GM11168 (cell line): ENCODE measurements around the gene SGK1.
"Not testable (repeated sequence)": the region's sequence is repeated elsewhere in the genome, so short reads cannot be mapped to it uniquely, and the experiment has no call there.

Experiments
- in situ Hi-C: fragments of 300-500 bp; cut with MboI; formaldehyde crosslinking; loops from one replicate; pipeline ENCODE4 v1.12.0; 2022; ENCODE audit warnings: low sequenced_read_pairs; ENCODE audit not compliant: unreplicated experiment

The SGK1 gene

GRCh38 chr6:134328792-134329191 is 10.9 kb upstream of the SGK1 start:
- in situ Hi-C loops: no loop called here

GRCh38 chr6:134328138-134328537 is 10.2 kb upstream of the SGK1 start:
- in situ Hi-C loops: no loop called here

GRCh38 chr6:134326192-134326591 is 8.3 kb upstream of the SGK1 start:
- in situ Hi-C loops: not testable (repeated sequence)

- in situ Hi-C loops: no loop called here
Observed at GRCh38 chr6:134324766-134325165, 6.9 kb upstream of the SGK1 start.

GRCh38 chr6:134324141-134324540 is 6.2 kb upstream of the SGK1 start:
- in situ Hi-C loops: no loop called here

DNA sequence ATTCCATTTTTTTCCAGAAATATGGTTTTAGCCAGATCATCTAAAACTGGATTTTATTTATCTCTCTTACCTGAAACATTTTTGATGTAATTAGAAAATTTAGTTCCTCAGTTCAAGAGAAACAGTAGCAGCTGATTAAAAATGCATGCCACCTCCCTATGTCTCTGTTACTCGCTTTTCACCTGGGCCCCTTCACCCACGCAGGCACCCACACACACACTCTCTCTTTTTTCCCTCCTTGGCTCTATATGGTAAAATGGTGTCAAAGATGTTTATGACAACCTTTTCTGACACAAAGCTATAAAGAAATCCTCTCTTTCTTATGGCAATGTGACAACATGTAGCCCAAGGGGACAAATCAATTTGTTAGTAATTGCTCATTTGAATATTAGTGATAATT is 5.8 kb upstream of the SGK1 start:
- in situ Hi-C loops: no loop called here

DNA sequence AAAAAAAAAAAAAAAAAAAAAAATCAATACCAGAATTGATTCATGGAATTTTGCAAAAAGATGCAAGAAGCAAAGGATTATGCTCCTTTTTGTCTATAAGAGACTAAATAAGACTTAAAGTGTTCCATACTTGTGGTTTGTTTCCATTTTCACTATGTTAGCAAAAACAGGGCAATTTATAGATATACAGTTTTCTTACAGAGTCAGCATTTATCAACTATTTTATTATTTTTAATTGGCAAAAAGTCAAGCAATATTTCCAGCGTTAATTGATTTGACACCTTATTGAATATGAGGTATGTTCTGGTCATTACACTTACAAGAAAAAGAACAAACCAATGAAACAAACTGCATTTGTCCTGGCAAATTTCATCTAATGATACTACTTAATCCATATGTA is 5.4 kb upstream of the SGK1 start:
- in situ Hi-C loops: no loop called here

DNA sequence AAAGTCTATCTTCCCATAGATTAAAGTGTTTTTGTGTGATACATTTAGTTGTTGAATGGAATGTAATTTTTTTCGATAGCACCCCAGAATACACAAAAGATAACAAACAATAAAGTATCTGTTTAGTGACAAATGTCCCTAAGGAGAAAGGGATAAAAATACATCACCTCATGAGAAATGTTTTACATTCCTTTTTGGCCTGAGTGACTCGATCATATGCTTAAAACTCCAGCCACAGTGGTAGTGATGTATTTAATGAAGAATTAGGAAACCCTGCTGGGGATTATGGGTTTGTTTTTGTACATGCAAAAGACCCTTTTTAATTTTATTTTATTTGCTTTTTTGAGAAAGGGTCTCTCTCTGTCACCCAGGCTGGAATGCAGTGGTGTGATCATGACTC is 4.3 kb upstream of the SGK1 start:
- in situ Hi-C loops: no loop called here

DNA sequence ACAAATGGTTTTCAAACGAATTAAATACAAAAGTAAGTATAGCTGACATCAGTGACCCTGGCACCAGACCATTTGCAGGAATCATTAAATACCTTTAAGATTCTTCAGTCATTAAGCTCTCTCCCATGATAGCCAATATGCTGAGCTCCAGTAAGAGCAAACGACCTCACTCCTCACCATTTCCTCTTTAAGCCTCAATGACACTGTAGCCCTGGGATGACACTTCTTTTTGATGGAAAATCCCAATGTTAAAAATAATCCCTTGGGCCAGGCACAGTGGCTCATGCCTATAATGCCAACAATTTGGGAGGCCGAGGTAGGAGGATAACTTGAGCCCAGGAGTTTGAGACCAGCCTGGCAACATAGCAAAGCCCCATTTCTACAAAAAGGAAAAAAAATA is 3.3 kb upstream of the SGK1 start:
- in situ Hi-C loops: no loop called here

DNA sequence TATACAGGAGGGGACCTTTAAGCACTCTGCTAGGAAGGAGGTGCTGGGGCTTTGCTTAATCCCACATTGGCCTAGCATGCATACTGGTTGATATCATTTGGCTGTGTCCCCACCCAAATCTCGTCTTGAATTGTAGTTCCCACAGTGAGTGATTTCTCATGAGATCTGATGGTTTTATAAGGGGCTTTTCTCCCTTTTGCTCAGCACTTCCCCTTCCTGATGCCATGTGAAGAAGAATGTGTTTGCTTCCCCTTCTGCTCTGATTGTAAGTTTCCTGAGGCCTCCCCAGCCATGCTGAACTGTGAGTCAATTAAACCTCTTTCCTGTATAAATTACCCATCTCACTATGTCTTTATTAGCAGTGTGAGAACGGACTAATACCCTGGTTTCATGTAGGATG is 1.8 kb upstream of the SGK1 start:
- in situ Hi-C loops: not testable (repeated sequence)

DNA sequence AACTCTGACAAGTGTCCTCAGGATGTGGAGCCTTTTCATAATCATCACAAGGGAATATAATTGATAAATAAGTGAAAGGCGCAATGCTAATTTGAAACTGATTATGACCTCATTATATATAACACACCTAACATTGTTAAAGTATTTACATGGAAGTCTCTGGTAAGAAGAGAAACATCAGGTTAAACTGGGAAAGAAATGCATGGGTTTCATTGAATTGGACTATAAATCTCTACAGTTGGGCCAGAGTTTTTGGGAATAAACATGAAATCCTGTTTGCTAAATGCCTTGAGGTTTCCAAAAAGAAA is 1.0 kb upstream of the SGK1 start:
- in situ Hi-C loops: no loop called here

GRCh38 chr6:134318236-134318973 is 493 bp upstream of the SGK1 start:
- in situ Hi-C loops: no loop called here

DNA sequence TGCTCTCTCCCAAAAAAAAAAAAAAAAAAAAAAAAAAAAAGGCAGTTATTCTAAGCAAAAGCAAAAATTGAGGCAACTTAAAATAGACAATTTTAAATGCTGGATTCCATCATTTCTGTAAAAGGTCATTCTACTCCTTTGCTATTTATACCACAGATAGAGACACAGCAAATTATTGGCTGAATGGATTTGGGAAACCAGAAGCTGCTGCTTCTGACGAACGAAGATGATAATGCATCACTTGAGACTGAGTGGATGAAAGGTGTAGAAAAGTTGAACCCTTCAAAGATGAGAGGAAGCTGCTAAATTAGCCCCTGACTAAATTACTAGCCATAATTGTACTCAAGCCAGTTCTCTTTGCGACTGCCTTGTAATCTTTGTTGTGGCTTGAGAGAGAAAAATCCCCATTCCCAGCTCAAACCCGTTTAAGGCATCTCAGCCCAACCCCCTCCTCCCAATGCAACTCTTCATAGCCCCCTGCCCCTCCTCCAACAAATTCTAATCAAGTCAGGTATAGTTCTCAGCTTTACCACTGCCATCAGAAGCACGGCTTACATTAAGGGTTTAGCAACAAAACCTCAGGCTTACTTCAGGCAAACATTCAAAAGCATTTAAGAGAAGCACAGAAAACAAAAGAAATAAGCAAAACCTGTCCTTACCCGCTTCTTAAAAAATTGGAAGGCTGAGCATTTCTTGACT is 1.0 kb downstream of the SGK1 start:
- in situ Hi-C loops: no loop called here

GRCh38 chr6:134315974-134316441 is 1.9 kb downstream of the SGK1 start:
- in situ Hi-C loops: no loop called here

- in situ Hi-C loops: no loop called here
Observed at GRCh38 chr6:134315189-134315588, 2.7 kb downstream of the SGK1 start.

DNA sequence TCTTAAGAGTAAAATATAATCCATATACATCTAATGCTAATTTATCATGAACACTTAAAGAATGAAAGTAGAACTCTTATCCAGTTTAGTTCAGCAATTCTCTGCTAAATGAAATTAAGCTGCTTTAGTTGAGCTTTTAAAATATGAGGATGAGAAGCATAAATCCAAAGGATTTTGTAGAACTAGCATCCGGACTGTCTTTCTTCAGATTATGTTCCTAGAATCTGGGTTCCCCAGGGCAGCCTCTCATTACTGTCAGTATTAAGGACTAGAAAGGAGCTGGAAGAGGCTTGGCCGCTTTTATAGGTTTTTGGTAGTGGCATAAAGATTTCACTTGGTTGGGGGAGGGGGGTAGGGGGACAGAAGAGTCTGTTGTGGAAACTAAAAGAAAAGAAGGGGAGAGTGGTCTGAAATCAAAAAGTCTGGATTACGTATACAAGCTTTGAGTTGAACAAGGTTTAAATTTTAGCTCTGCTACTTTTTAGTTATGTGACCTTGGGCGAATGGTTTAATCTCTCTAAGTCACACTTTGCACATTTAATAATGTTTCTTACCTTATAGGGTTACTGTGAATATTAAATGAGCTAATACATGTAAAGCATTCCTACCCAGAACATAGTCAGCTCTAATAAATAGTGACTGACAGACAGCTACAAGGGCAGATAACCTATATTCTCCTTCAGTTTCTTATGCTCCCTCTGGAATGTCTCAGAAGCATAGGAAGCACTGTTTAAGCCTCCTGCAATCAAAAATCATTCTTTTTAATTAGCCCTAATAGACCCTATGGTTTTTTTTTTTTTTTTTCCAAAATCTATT is 3.7 kb downstream of the SGK1 start:
- in situ Hi-C loops: no loop called here

GRCh38 chr6:134312038-134312660 is 5.8 kb downstream of the SGK1 start:
- in situ Hi-C loops: no loop called here

DNA sequence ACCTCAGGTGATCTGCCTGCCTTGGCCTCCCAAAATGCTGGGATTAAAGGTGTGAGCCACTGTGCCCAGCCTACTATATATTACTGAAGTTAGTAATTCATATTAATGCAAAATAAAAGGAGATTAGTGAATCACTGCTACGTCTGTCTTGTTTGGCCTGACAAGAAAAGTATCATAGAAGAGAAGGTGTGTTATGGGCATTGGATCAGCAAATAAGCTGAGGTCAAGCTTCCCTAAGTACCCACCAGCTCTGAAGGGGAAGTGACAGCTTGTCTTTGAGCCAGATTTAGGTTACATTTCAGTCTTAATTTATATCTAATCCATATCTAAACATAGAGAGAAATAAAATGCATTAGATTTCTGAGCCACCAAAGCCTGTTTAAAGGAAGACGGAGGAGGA is 7.1 kb downstream of the SGK1 start:
- in situ Hi-C loops: no loop called here

DNA sequence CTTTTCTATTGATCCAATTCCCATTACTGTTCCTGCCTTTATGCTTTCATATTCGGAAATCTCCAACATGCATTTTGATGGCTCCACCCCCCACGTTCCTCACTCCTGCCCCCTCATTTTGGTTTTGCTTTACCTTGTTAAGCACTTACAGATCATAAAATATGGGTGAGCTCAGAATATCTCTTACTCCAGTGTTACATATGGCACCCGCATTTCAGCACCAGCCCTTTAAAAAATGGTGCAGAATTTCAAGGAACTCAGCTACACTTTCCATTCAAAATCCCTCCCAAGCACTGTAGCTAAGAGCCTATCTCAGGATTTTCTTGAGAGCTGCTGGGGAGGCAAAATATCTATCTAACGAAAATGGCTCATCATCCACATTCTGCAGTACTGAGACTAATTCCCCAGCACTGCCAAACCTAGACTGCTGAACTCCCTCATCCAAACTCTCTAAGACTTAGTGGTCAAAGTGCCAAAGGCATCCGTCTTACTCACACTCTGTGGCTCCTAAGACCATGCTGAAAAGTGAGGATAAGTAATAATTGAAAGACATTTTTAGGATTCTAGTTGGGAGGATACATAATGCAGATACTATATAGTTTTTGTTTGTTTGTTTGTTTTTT is 7.8 kb downstream of the SGK1 start:
- in situ Hi-C loops: no loop called here

GRCh38 chr6:134309227-134309626 is 8.7 kb downstream of the SGK1 start:
- in situ Hi-C loops: no loop called here
